Right atrium auricular region (tissue), 2 donors: ENCODE data around the gene KCNT2. TPM values are rescaled to one million over a fixed set of nuclear protein-coding genes. Genes with fewer than 3 reads are reported as not detected.

Source experiments
- DNase-seq: peaks from one replicate; pipeline ENCODE4 v3.0.0-alpha.2; 2019; ENCODE audit warnings: low spot score
- H3K27ac ChIP-seq, 2 donors: fragments of 200-600 bp; sonication (generic); 1 replicate in 1 of 2; 2 replicates in 1 of 2; pipeline ENCODE4 v1.5.1; 2016 to 2019
- H3K27me3 ChIP-seq, 2 donors: fragments of 200-600 bp; sonication (generic); one replicate each; pipeline versions ENCODE4 v1.5.1 to v1.6.0; 2017 to 2019
- H3K36me3 ChIP-seq: fragments of 200-600 bp; sonication (generic); one replicate; pipeline ENCODE4 v1.5.1; 2016
- H3K4me1 ChIP-seq, 2 donors: fragments of 200-600 bp; sonication (generic); one replicate each; pipeline versions ENCODE4 v1.5.1 to v1.6.0; 2017 to 2019
- H3K4me3 ChIP-seq, 2 donors: fragments of 200-600 bp; sonication (generic); 1 replicate in 1 of 2; 2 replicates in 1 of 2; pipeline ENCODE4 v1.5.1; 2017 to 2019; ENCODE audit warnings: mild to moderate bottlenecking in 1 of 2, moderate library complexity in 1 of 2
- H3K9me3 ChIP-seq, 2 donors: fragments of 200-600 bp; sonication (generic); one replicate each; pipeline ENCODE4 v1.5.1; 2019
- CTCF ChIP-seq, 2 donors: fragments of 200-600 bp; sonication (generic); IDR thresholded peaks; one replicate each; pipeline ENCODE4 v1.5.1; 2019; ENCODE audit warnings: antibody characterized with exemption in 2 of 2
- total RNA-seq, 2 donors: library from RNA; depleted of rRNA; stranded (reverse); fragments of >200 nt; gene quantifications; one replicate each; pipeline ENCODE4 v1.1.0, GENCODE V29; 2016

KCNT2 gene
- total RNA-seq, 2 donors from 2014 or later, result 3.9 to 14.1 TPM

- H3K4me3 ChIP-seq, result no peak overlapping the region
- H3K9me3 ChIP-seq, result peaks cover 0 to 9% of the 10 kb centered on the region in 2 donors
- H3K27ac ChIP-seq, result no peak overlapping the region
- no peaks in the 10 kb centered on the region for H3K27me3 ChIP-seq
- H3K36me3 ChIP-seq, result no peaks in the 10 kb centered on the region
- DNase-seq, result no peak
- no peak for TF ChIP-seq CTCF (IDR thresholded peaks at IDR 0.05)
- no peaks in the 10 kb centered on the region for H3K4me1 ChIP-seq
These were observed 48.9 kb downstream of the KCNT2 start for GRCh38 chr1:196559314-196559713.

GRCh38 chr1:196558411-196558810 lies 49.8 kb downstream of the KCNT2 start:
- Histone ChIP-seq H3K9me3 (peaks cover 0 to under 1% of the 10 kb centered on the region in 2 donors), H3K27ac (peak overlapping the region in 1 of 2 donors; percentile 15), H3K4me3 (peak overlapping the region; percentile 8 to 35), H3K27me3 (no peaks in the 10 kb centered on the region), H3K36me3 (no peaks in the 10 kb centered on the region), H3K4me1 (no peaks in the 10 kb centered on the region)
- no peak for TF ChIP-seq CTCF (IDR thresholded peaks at IDR 0.05)
- no peak for DNase-seq

DNA sequence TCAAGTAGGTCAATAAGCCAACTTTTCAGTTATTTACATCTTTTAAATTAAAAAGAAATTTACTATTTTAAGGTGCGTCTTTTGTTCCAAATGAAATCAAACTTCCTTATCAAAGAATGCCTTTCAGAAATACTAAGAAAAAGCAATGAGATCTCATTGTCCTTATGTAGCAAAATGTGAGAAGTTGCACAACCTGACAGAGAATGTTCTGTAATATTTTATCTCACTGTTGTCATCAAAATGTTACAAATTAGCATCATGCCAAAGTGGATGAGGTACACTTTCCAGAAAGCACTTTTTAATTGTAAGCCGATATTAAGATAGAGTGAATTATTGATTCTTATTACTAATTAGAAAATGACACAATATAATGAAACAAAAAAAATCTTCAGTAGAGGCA lies 50.4 kb downstream of the KCNT2 start:
- Histone ChIP-seq H3K27me3 (no peaks in the 10 kb centered on the region), H3K27ac (no peak overlapping the region), H3K36me3 (no peaks in the 10 kb centered on the region), H3K4me1 (no peaks in the 10 kb centered on the region), H3K9me3 (no peaks in the 10 kb centered on the region), H3K4me3 (peak overlapping the region in 1 of 2 donors; percentile 35)
- no peak for TF ChIP-seq CTCF (IDR thresholded peaks at IDR 0.05)
- no peak for DNase-seq

GRCh38 chr1:196550731-196551130 lies 57.5 kb downstream of the KCNT2 start:
- Histone ChIP-seq H3K27me3 (no peaks in the 10 kb centered on the region), H3K4me1 (no peaks in the 10 kb centered on the region), H3K4me3 (no peak overlapping the region), H3K27ac (no peak overlapping the region), H3K36me3 (no peaks in the 10 kb centered on the region), H3K9me3 (no peaks in the 10 kb centered on the region)
- TF ChIP-seq CTCF (IDR thresholded peaks at IDR 0.05), result no peak
- no peak for DNase-seq

GRCh38 chr1:196546272-196547111 lies 61.7 kb downstream of the KCNT2 start:
- H3K27ac ChIP-seq, result no peak overlapping the region
- H3K27me3 ChIP-seq, result no peaks in the 10 kb centered on the region

More at GRCh38 chr1:196546272-196547111, 61.7 kb downstream of the KCNT2 start:
- Histone ChIP-seq H3K4me1 (no peaks in the 10 kb centered on the region), H3K9me3 (no peaks in the 10 kb centered on the region), H3K4me3 (no peak overlapping the region), H3K36me3 (no peaks in the 10 kb centered on the region)
- DNase-seq, result no peak
- TF ChIP-seq CTCF (IDR thresholded peaks at IDR 0.05), result no peak
